A549 (cell line): ENCODE measurements around the gene RAP2A. TPM values are rescaled to one million over a fixed set of nuclear protein-coding genes. Genes with fewer than 3 reads are reported as not detected.

Experiments used
- ATAC-seq, 2 experiments: fragments of 200-7000 bp in 1 of 2; fragments of >200 bp in 1 of 2; cut with Nextera tagmentation in 1 of 2; cut with Tn5 transposase in 1 of 2; 3 replicates each; pipeline versions ENCODE4 v1.8.0 to v1.9.1; 2018 to 2020; ENCODE audit warnings: mild to moderate bottlenecking in 1 of 2, moderate library complexity in 1 of 2
- CTCF ChIA-PET: fragments of 300-600 bp; sonication (Branson Sonifier 250); formaldehyde crosslinking; extraction: SDS; loops from one replicate; lab custom pipeline; 2021; ENCODE audit warnings: antibody characterized with exemption, inconsistent platforms; lab: Yijun Ruan, JAX
- POLR2A ChIA-PET: fragments of 350-600 bp; formaldehyde crosslinking; extraction: SDS; loops from one replicate; lab custom pipeline; 2021; ENCODE audit warnings: antibody characterized with exemption, inconsistent platforms; lab: Yijun Ruan, JAX
- DNase-seq, 2 experiments: peaks; one replicate each; pipeline versions ENCODE4 v3.0.0 to v3.0.0-alpha.2; 2011 to 2016; ENCODE audit warnings: low read depth in 1 of 2, low spot score in 1 of 2
- FAIRE-seq: peaks from 2 replicates; lab custom pipeline; 2011; peaks lifted over from hg19 to GRCh38; lab: Jason Lieb, UNC
- H3K27ac ChIP-seq, 2 experiments: fragments of >200 bp; sonication (Bioruptor Twin); formaldehyde crosslinking; 3 replicates each; pipeline ENCODE4 v1.5.1; 2016 to 2017
- H3K4me1 ChIP-seq: fragments of >200 bp; sonication (Bioruptor Twin); formaldehyde crosslinking; 3 replicates; pipeline ENCODE4 v1.6.1; 2016
- H3K4me2 ChIP-seq: fragments of >200 bp; sonication (Bioruptor Twin); formaldehyde crosslinking; 3 replicates; pipeline ENCODE4 v1.6.1; 2016
- H3K4me3 ChIP-seq: fragments of >200 bp; sonication (Bioruptor Twin); formaldehyde crosslinking; 3 replicates; pipeline ENCODE4 v1.5.1; 2016
- H3K9me3 ChIP-seq: fragments of >200 bp; sonication (Bioruptor Twin); formaldehyde crosslinking; 3 replicates; pipeline ENCODE4 v1.6.1; 2016
- BCL3 ChIP-seq: fragments of >200 bp; sonication (Bioruptor Twin); formaldehyde crosslinking; IDR thresholded peaks from 3 replicates; pipeline ENCODE4 v1.6.1; 2016
- CBX2 ChIP-seq: fragments of 200-600 bp; sonication (generic); IDR thresholded peaks from 2 replicates; pipeline ENCODE4 v1.6.1; 2016; ENCODE audit warnings: low read depth, mild to moderate bottlenecking, borderline replicate concordance
- CTCF ChIP-seq: fragments of >200 bp; sonication (Bioruptor Twin); formaldehyde crosslinking; IDR thresholded peaks from 3 replicates; pipeline ENCODE4 v1.5.1; 2016
- ELK1 ChIP-seq: fragments of 150-350 bp; IDR thresholded peaks from 2 replicates; pipeline ENCODE4 v1.6.1; 2014; ENCODE audit warnings: low read depth, mild to moderate bottlenecking, low read length
- ESRRA ChIP-seq: fragments of 150-350 bp; IDR thresholded peaks from 2 replicates; pipeline ENCODE4 v1.6.1; 2014; ENCODE audit warnings: mild to moderate bottlenecking, low read length, borderline replicate concordance
- FOXS1 ChIP-seq: fragments of 250-450 bp; sonication (Bioruptor Pico); IDR thresholded peaks from 2 replicates; pipeline ENCODE4 v1.5.0; 2020; ENCODE audit warnings: mild to moderate bottlenecking, moderate library complexity
- GATA3 ChIP-seq: IDR thresholded peaks from 2 replicates; pipeline ENCODE4 v1.6.1; 2012; ENCODE audit warnings: borderline replicate concordance
- HOXB5 ChIP-seq: fragments of 250-450 bp; sonication (Bioruptor Pico); IDR thresholded peaks from 2 replicates; pipeline ENCODE4 v1.5.0; 2020; ENCODE audit warnings: mild to moderate bottlenecking, moderate library complexity
- JUN ChIP-seq, 2 experiments: fragments of >200 bp; sonication (Bioruptor Twin); formaldehyde crosslinking; IDR thresholded peaks; 2 replicates in 1 of 2; 3 replicates in 1 of 2; pipeline ENCODE4 v1.6.1; 2016 to 2017
- JUNB ChIP-seq: fragments of >200 bp; sonication (Bioruptor Twin); formaldehyde crosslinking; IDR thresholded peaks from 2 replicates; pipeline ENCODE4 v1.6.1; 2016
- KDM1A ChIP-seq: fragments of 200-600 bp; sonication (generic); IDR thresholded peaks from 2 replicates; pipeline ENCODE4 v1.6.1; 2016; ENCODE audit warnings: low read depth, mild to moderate bottlenecking
- MAX ChIP-seq: IDR thresholded peaks from 2 replicates; pipeline ENCODE4 v1.6.1; 2012
- MAZ ChIP-seq: fragments of 150-350 bp; IDR thresholded peaks from 2 replicates; pipeline ENCODE4 v1.6.1; 2014; ENCODE audit warnings: antibody characterized with exemption, low read depth, low read length, borderline replicate concordance
- MYC ChIP-seq: IDR thresholded peaks from 2 replicates; pipeline ENCODE4 v1.6.1; 2012; ENCODE audit warnings: mild to moderate bottlenecking, inconsistent platforms, low read length, improper control_type of control experiment, borderline replicate concordance
- NFE2L2 ChIP-seq: fragments of 150-350 bp; conservative IDR thresholded peaks from 2 replicates; pipeline ENCODE4 v1.6.1; 2014; ENCODE audit warnings: low read length
- NPAS2 ChIP-seq: fragments of 250-450 bp; sonication (Bioruptor Pico); IDR thresholded peaks from 2 replicates; pipeline ENCODE4 v1.8.0; 2022; ENCODE audit warnings: mild to moderate bottlenecking, moderate library complexity, borderline replicate concordance
- NR3C1 ChIP-seq: fragments of >200 bp; sonication (Bioruptor Twin); formaldehyde crosslinking; IDR thresholded peaks from 3 replicates; pipeline ENCODE4 v1.6.1; 2017
- PBX3 ChIP-seq: IDR thresholded peaks from 2 replicates; pipeline ENCODE4 v1.6.1; 2012
- POLR2A ChIP-seq: IDR thresholded peaks from 2 replicates; pipeline ENCODE4 v1.6.1; 2012; ENCODE audit warnings: mild to moderate bottlenecking, low read length
- RCOR1 ChIP-seq: fragments of 150-350 bp; IDR thresholded peaks from 2 replicates; pipeline ENCODE4 v1.6.1; 2014; ENCODE audit warnings: antibody characterized with exemption, low read length, low read depth
- RFX5 ChIP-seq: fragments of 450-650 bp; IDR thresholded peaks from 2 replicates; pipeline ENCODE4 v1.7.1; 2014; ENCODE audit warnings: antibody characterized with exemption, mild to moderate bottlenecking, moderate library complexity
- RNF2 ChIP-seq: fragments of 200-600 bp; sonication (generic); IDR thresholded peaks from 2 replicates; pipeline ENCODE4 v1.6.1; 2016; ENCODE audit warnings: low read depth, mild to moderate bottlenecking, antibody characterized with exemption, moderate library complexity, borderline replicate concordance
- TP53 ChIP-seq: fragments of 250-450 bp; sonication (Bioruptor Pico); IDR thresholded peaks from 2 replicates; pipeline ENCODE4 v1.5.0; 2021; ENCODE audit warnings: mild to moderate bottlenecking, moderate library complexity
- ZNF302 ChIP-seq: fragments of 250-450 bp; sonication (Bioruptor Pico); IDR thresholded peaks from 2 replicates; pipeline ENCODE4 v1.9.0; 2021; ENCODE audit warnings: inconsistent platforms, mild to moderate bottlenecking, moderate library complexity
- ZSCAN20 ChIP-seq: fragments of 250-450 bp; sonication (Bioruptor Pico); IDR thresholded peaks from 2 replicates; pipeline ENCODE4 v1.8.0; 2022; ENCODE audit warnings: mild to moderate bottlenecking, moderate library complexity
- WGBS: methylation state at CpG from one replicate; pipeline ENCODE4 v1.1.6; 2017; ENCODE audit errors: missing lambda C conversion rate; 5-methylcytosine and 5-hydroxymethylcytosine counted together
- polyA plus RNA-seq, 4 experiments: library from polyadenylated mRNA; depleted of rRNA in 3 of 4; stranded (reverse); fragments of >200 nt; fragmentation: RNase III in 1 of 4; extraction: RNeasy Plus Mini Kit Qiagen cat#74134 plus additional on column Dnase treatment in 1 of 4; gene quantifications; 2 replicates in 3 of 4; 3 replicates in 1 of 4; pipeline ENCODE4 v1.2.3, GENCODE V29; 2011 to 2017

RAP2A gene
- polyA plus RNA-seq, 2 of the 4 experiments (the other 2 are of a cell fraction): 8.7 to 10.9 TPM

- peak overlapping the region; percentile 77 for H3K4me3 ChIP-seq
- no peaks in the 10 kb centered on the region for H3K9me3 ChIP-seq
- CTCF ChIA-PET: no interaction called here
- DNase-seq (peak in 1 of 2 experiments; percentile 31), FAIRE-seq (no peak), ATAC-seq (peak in 1 of 2 experiments; percentile 7; a peak in 3 of 6 replicates)
- 2% methylated on average over 7 of the region's 60 CpGs for WGBS
- peak overlapping the region; percentile 87 to 98 for H3K27ac ChIP-seq
- TF ChIP-seq PBX3 (no peak), MYC (no peak), MAZ (no peak), TP53 (CRISPR knock-in tag) (no peak), CTCF (no peak), MAX (0 out of 2 replicates have a peak, but pooled peaks have one; percentile 10), GATA3 (no peak), JUN (IDR thresholded peaks at IDR 0.05) (0 out of 5 replicates have a peak, but pooled peaks of 1 of the 2 experiments have one; percentile 1)
- TF ChIP-seq, all 56 proteins: peak for 2
- H3K4me2 ChIP-seq: peak overlapping the region; percentile 94
- peaks cover 16% of the 10 kb centered on the region; the same call in 1 of the 3 replicates for H3K4me1 ChIP-seq
- POLR2A ChIA-PET: interaction anchor here (1.5 to 1.7 kb wide), 3 partner anchors 27 to 366 kb away, joined by 3 to 5 read pairs (median 4); no protein-coding TSS in a partner anchor
These were observed 630 bp downstream of the RAP2A start for GRCh38 chr13:97434397-97435201.

GRCh38 chr13:97435323-97435722 lies 1.4 kb downstream of the RAP2A start:
- H3K4me2 ChIP-seq: peak overlapping the region; percentile 94
- ChIA-PET CTCF (interaction anchor here (0.6 kb wide), 1 partner anchor 515 kb away, joined by 3 read pairs; no protein-coding TSS in a partner anchor), POLR2A (no interaction called here)
- no peak for FAIRE-seq
- DNase-seq: no peak
- peaks cover 14% of the 10 kb centered on the region; the same call in 1 of the 3 replicates for H3K4me1 ChIP-seq
- WGBS: 48% methylated on average over 3 of the region's 3 CpGs
- no peak for ATAC-seq
- TF ChIP-seq RFX5 (no peak), JUN (IDR thresholded peaks at IDR 0.05) (no peak), ZNF302 (CRISPR knock-in tag) (no peak), ESRRA (no peak), NR3C1 (no peak), BCL3 (no peak), ZSCAN20 (CRISPR knock-in tag) (no peak), POLR2A (no peak), FOXS1 (CRISPR knock-in tag) (no peak), HOXB5 (CRISPR knock-in tag) (no peak), ELK1 (no peak), NFE2L2 (no peak), TP53 (CRISPR knock-in tag) (no peak), KDM1A (no peak), RCOR1 (no peak), JUNB (no peak), CBX2 (no peak), RNF2 (no peak), NPAS2 (CRISPR knock-in tag) (no peak)
- no peak overlapping the region; a peak in 1 of 6 replicates for H3K27ac ChIP-seq
- H3K4me3 ChIP-seq: peak overlapping the region; percentile 77
- no peaks in the 10 kb centered on the region for H3K9me3 ChIP-seq
